B cell (primary cell): ENCODE measurements around the gene FBXO30. TPM values are rescaled to one million over a fixed set of nuclear protein-coding genes. Genes with fewer than 3 reads are reported as not detected.

ENCODE experiments used
- ATAC-seq: fragments of 200-7000 bp; cut with Tn5 transposase; one replicate; pipeline ENCODE4 v1.10.0; 2021; ENCODE audit warnings: low read depth, mild to moderate bottlenecking, moderate number of reproducible peaks, moderate library complexity
- CTCF ChIA-PET: fragments of 350-600 bp; sonication (Branson Sonifier 250); formaldehyde crosslinking; loops from one replicate; lab custom pipeline; 2021; ENCODE audit warnings: antibody characterized with exemption, inconsistent platforms; lab: Charles Lee
- POLR2A ChIA-PET: fragments of 350-600 bp; sonication (Branson Sonifier 250); formaldehyde crosslinking; loops from one replicate; lab custom pipeline; 2021; ENCODE audit warnings: antibody characterized with exemption; lab: Charles Lee
- DNase-seq: peaks from one replicate; pipeline ENCODE4 v3.0.0; 2013
- H2AFZ ChIP-seq: 2 replicates; pipeline ENCODE4 v1.6.1; 2012; ENCODE audit warnings: mild to moderate bottlenecking, low read depth, low read length; ENCODE audit not compliant: insufficient read depth, poor library complexity, severe bottlenecking
- H3K27ac ChIP-seq, 2 donors: 1 replicate in 1 of 2; 2 replicates in 1 of 2; pipeline ENCODE4 v1.5.1; 2012 to 2013; ENCODE audit warnings: low read length in 2 of 2, mild to moderate bottlenecking in 2 of 2, moderate library complexity in 1 of 2
- H3K27me3 ChIP-seq, 4 experiments: fragments of 200-600 bp in 1 of 4; sonication (generic) in 1 of 4; replicated peaks in 1 of 4; 1 replicate in 2 of 4; 2 replicates in 2 of 4; pipeline versions ENCODE4 v1.6.1 to v1.7.0; 2013 to 2016; ENCODE audit warnings: low read length in 3 of 4, mild to moderate bottlenecking in 2 of 4, mixed read lengths in 1 of 4, moderate library complexity in 1 of 4; ENCODE audit not compliant: insufficient read depth in 4 of 4, control insufficient read depth in 3 of 4; ENCODE audit errors: control extremely low read depth in 1 of 4
- H3K36me3 ChIP-seq, 2 experiments: replicated peaks in 1 of 2; 1 replicate in 1 of 2; 2 replicates in 1 of 2; pipeline versions ENCODE4 v1.6.1 to v1.7.1; 2013; ENCODE audit warnings: low read length in 1 of 2; ENCODE audit not compliant: insufficient read depth in 2 of 2, control insufficient read depth in 1 of 2; ENCODE audit errors: control extremely low read depth in 1 of 2, extremely low read depth in 1 of 2
- H3K4me1 ChIP-seq, 2 donors: fragments of 200-600 bp in 1 of 2; sonication (generic) in 1 of 2; 1 replicate in 1 of 2; 2 replicates in 1 of 2; pipeline versions ENCODE4 v1.5.1 to v1.6.1; 2013 to 2017; ENCODE audit warnings: low read length in 2 of 2; ENCODE audit not compliant: control insufficient read depth in 2 of 2, insufficient read depth in 2 of 2
- H3K4me2 ChIP-seq: replicated peaks from 2 replicates; pipeline ENCODE3; 2012; ENCODE audit warnings: mild to moderate bottlenecking, low read depth, low read length; ENCODE audit not compliant: poor library complexity, severe bottlenecking
- H3K4me3 ChIP-seq, 5 experiments: fragments of 200-600 bp in 1 of 5; sonication (generic) in 1 of 5; 1 replicate in 3 of 5; 2 replicates in 2 of 5; pipeline versions ENCODE4 v1.5.1 to v1.7.0; 2011 to 2016; ENCODE audit warnings: low read length in 4 of 5, mild to moderate bottlenecking in 4 of 5, low read depth in 2 of 5, control low read depth in 1 of 5, moderate library complexity in 1 of 5; ENCODE audit not compliant: insufficient read depth in 1 of 5; ENCODE audit errors: control extremely low read depth in 1 of 5, extremely low read depth in 1 of 5
- H3K79me2 ChIP-seq: fragments of 200-600 bp; sonication (generic); one replicate; pipeline ENCODE4 v1.6.0; 2016; ENCODE audit warnings: low read length; ENCODE audit not compliant: control insufficient read depth, insufficient read depth
- H3K9ac ChIP-seq: fragments of 200-600 bp; sonication (generic); 2 replicates; pipeline ENCODE4 v1.6.1; 2017; ENCODE audit warnings: mild to moderate bottlenecking, low read length, moderate library complexity
- H3K9me3 ChIP-seq, 3 donors: one replicate each; pipeline versions ENCODE4 v1.6.1 to v1.7.1; 2013; ENCODE audit warnings: low read length in 2 of 3; ENCODE audit not compliant: control insufficient read depth in 2 of 3, insufficient read depth in 1 of 3; ENCODE audit errors: control extremely low read depth in 1 of 3
- H4K20me1 ChIP-seq: 2 replicates; pipeline ENCODE4 v1.6.0; 2012; ENCODE audit warnings: mild to moderate bottlenecking, low read length; ENCODE audit not compliant: insufficient read depth, control insufficient read depth, poor library complexity, severe bottlenecking
- H3K27ac Mint-ChIP-seq: one replicate; pipeline ENCODE4 v1.8.0; 2021; ENCODE audit warnings: mixed read lengths
- H3K27me3 Mint-ChIP-seq: one replicate; pipeline ENCODE4 v1.8.0; 2021; ENCODE audit warnings: mixed read lengths
- H3K4me1 Mint-ChIP-seq: one replicate; pipeline ENCODE4 v1.8.0; 2021; ENCODE audit warnings: mixed read lengths
- H3K4me3 Mint-ChIP-seq: one replicate; pipeline ENCODE4 v1.8.0; 2021; ENCODE audit warnings: mixed read lengths
- H3K9me3 Mint-ChIP-seq: one replicate; pipeline ENCODE4 v1.8.0; 2022; ENCODE audit warnings: mixed read lengths; ENCODE audit not compliant: insufficient read depth
- EZH2 ChIP-seq: IDR thresholded peaks from 2 replicates; pipeline ENCODE4 v1.6.1; 2012; ENCODE audit warnings: borderline replicate concordance, low read depth, mild to moderate bottlenecking, moderate library complexity, low read length; ENCODE audit not compliant: insufficient read depth, poor library complexity, severe bottlenecking
- WGBS: methylation state at CpG from one replicate; pipeline ENCODE4 v1.1.5; 2013; ENCODE audit warnings: missing lambda C conversion rate; ENCODE audit not compliant: insufficient coverage; 5-methylcytosine and 5-hydroxymethylcytosine counted together
- intact Hi-C: fragments of 100-400 bp; cut with micrococcal nuclease; formaldehyde crosslinking; loops from one replicate; pipeline ENCODE4 v1.10.0; 2022
- polyA plus RNA-seq: library from polyadenylated mRNA; depleted of rRNA; stranded (reverse); fragments of >200 nt; gene quantifications from 2 replicates; pipeline ENCODE4 v1.2.3, GENCODE V29; 2012
- total RNA-seq, 2 donors: library from RNA; stranded (reverse); fragments of 120-200 nt in 1 of 2; gene quantifications; 1 replicate in 1 of 2; 2 replicates in 1 of 2; pipeline versions ENCODE4 v1.2.3 to v1.2.4, GENCODE V29; 2013 to 2022
- TF ChIP-seq, protein P1 (sequence below): fragments of 200-600 bp; IDR thresholded peaks from one replicate; pipeline ENCODE4 v1.8.0; 2022; ENCODE audit warnings: antibody characterized with exemption, mild to moderate bottlenecking

The FBXO30 gene
- total and polyA plus RNA-seq, 2 donors (not counting 1 experiment from before 2014, with no cell fraction given): 0.85 to 9.7 TPM

- Histone ChIP-seq H3K4me3 (no peak overlapping the region), H3K36me3 (peaks cover 1 to 15% of the 10 kb centered on the region in 2 experiments), H3K4me2 (no peak overlapping the region), H3K9ac (no peak overlapping the region), H3K4me1 (peaks cover 8 to 16% of the 10 kb centered on the region in 2 donors), H4K20me1 (peaks cover 6% of the 10 kb centered on the region), H3K27ac (no peak overlapping the region), H2AFZ (no peak overlapping the region), H3K9me3 (no peaks in the 10 kb centered on the region), H3K79me2 (peaks cover 45% of the 10 kb centered on the region), H3K27me3 (no peaks in the 10 kb centered on the region)
- DNase-seq (no peak), ATAC-seq (no peak)
- intact Hi-C loops: no loop called here
- Mint-ChIP-seq H3K27me3 (no peaks in the 10 kb centered on the region), H3K4me1 (peaks cover 28% of the 10 kb centered on the region), H3K9me3 (no peaks in the 10 kb centered on the region), H3K27ac (no peak overlapping the region), H3K4me3 (no peak overlapping the region)
- WGBS: 82% methylated on average over 1 of the region's 2 CpGs
- TF ChIP-seq, protein P1, sequence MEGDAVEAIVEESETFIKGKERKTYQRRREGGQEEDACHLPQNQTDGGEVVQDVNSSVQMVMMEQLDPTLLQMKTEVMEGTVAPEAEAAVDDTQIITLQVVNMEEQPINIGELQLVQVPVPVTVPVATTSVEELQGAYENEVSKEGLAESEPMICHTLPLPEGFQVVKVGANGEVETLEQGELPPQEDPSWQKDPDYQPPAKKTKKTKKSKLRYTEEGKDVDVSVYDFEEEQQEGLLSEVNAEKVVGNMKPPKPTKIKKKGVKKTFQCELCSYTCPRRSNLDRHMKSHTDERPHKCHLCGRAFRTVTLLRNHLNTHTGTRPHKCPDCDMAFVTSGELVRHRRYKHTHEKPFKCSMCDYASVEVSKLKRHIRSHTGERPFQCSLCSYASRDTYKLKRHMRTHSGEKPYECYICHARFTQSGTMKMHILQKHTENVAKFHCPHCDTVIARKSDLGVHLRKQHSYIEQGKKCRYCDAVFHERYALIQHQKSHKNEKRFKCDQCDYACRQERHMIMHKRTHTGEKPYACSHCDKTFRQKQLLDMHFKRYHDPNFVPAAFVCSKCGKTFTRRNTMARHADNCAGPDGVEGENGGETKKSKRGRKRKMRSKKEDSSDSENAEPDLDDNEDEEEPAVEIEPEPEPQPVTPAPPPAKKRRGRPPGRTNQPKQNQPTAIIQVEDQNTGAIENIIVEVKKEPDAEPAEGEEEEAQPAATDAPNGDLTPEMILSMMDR: no peak
- TF ChIP-seq EZH2: no peak
- ChIA-PET CTCF (no interaction called here), POLR2A (no interaction called here)
These were observed 6.4 kb downstream of the FBXO30 start for GRCh38 chr6:145808239-145808638.

DNA sequence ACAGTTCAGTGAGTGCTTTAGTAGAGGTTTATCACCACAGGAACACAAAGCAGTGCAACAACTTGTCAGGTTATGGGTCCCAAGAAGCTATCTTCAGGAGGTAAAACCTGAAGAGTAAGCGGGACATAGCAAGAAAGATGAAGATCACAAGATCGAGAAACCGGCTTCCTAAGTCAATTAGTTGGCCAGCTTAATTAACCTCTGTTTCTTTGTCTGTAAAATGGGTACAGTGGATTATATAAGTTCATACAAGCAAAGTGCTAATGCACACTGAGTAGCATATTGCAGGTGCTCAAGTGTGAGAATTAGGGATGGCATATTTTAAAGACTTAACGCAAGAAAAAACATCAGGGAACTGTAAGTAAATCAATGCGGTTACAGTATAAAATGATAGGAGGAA, 12.5 kb downstream of the FBXO30 start:
- H3K27me3 ChIP-seq: no peaks in the 10 kb centered on the region
- POLR2A ChIA-PET: no interaction called here
- H3K36me3 ChIP-seq: peaks cover 1 to 15% of the 10 kb centered on the region in 2 experiments
- intact Hi-C loops: no loop called here
- H3K9me3 Mint-ChIP-seq: no peaks in the 10 kb centered on the region
- no peak for TF ChIP-seq EZH2
- TF ChIP-seq, protein P1: no peak
- no peak overlapping the region for H3K4me3 Mint-ChIP-seq
- DNase-seq: no peak
- H2AFZ ChIP-seq: no peak overlapping the region
- no peaks in the 10 kb centered on the region for H3K9me3 ChIP-seq
- H3K27ac ChIP-seq: no peak overlapping the region
- H3K9ac ChIP-seq: no peak overlapping the region
- no peak for ATAC-seq
- H3K4me1 ChIP-seq: no peaks in the 10 kb centered on the region
- no peak overlapping the region for H3K27ac Mint-ChIP-seq
- H3K79me2 ChIP-seq: peaks cover 39% of the 10 kb centered on the region
- peaks cover 4% of the 10 kb centered on the region for H3K4me1 Mint-ChIP-seq
- no peak overlapping the region for H3K4me2 ChIP-seq
- H3K4me3 ChIP-seq: no peak overlapping the region
- no peaks in the 10 kb centered on the region for H4K20me1 ChIP-seq
- CTCF ChIA-PET: no interaction called here
- H3K27me3 Mint-ChIP-seq: no peaks in the 10 kb centered on the region
- 100% methylated on average over 5 of the region's 5 CpGs for WGBS
